ENCODE measurements around the gene CYP17A1.
A peak's percentile ranks its signal among the peaks of the same experiment; 100 is the strongest.

Gene CYP17A1

GRCh38 chr10:102869258-102870198 is 32.3 kb upstream of the CYP17A1 start, which contains the start of gene AS3MT:
TSS of gene AS3MT (plus strand) at chr10:102869470. CDS start at chr10:102869593, 123 bp downstream.
- H3K4me1 ChIP-seq, result no peaks in the 10 kb centered on the region
- TF ChIP-seq, protein P1, sequence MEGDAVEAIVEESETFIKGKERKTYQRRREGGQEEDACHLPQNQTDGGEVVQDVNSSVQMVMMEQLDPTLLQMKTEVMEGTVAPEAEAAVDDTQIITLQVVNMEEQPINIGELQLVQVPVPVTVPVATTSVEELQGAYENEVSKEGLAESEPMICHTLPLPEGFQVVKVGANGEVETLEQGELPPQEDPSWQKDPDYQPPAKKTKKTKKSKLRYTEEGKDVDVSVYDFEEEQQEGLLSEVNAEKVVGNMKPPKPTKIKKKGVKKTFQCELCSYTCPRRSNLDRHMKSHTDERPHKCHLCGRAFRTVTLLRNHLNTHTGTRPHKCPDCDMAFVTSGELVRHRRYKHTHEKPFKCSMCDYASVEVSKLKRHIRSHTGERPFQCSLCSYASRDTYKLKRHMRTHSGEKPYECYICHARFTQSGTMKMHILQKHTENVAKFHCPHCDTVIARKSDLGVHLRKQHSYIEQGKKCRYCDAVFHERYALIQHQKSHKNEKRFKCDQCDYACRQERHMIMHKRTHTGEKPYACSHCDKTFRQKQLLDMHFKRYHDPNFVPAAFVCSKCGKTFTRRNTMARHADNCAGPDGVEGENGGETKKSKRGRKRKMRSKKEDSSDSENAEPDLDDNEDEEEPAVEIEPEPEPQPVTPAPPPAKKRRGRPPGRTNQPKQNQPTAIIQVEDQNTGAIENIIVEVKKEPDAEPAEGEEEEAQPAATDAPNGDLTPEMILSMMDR (IDR thresholded peaks at IDR 0.05; ENCODE audit: low read depth, low read length), result no peak
- H3K4me3 ChIP-seq (ENCODE audit: low read depth, low read length), result peak within 1 kb of the TSS; percentile 62
- no peaks in the 10 kb centered on the region for H3K36me3 ChIP-seq
- no peaks in the 10 kb centered on the region for H3K9me3 ChIP-seq
- H3K27me3 ChIP-seq, result no peaks in the 10 kb centered on the region
- DNase-seq, result peak; percentile 85

DNA sequence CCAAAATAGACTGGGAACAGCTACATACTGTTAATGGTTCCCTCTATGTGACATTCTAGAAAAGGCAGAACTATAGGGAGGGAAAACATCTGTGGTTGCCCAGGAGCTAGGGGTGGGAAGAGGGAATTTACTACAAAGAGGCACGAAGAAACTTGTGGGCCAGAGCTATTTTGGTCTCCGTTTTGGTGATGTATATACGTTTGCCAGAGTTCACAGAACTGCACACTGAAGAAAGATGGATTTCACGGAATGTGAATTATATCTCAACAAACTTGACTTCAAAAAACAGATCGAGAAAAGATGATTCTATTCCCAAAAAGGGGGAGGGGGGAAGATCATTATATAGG is 31.7 kb upstream of the CYP17A1 start:
- no peaks in the 10 kb centered on the region for H3K4me1 ChIP-seq
- no peaks in the 10 kb centered on the region for H3K27me3 ChIP-seq
- no peaks in the 10 kb centered on the region for H3K36me3 ChIP-seq
- TF ChIP-seq, protein P1 (IDR thresholded peaks at IDR 0.05; ENCODE audit: low read depth, low read length), result no peak
- no peaks in the 10 kb centered on the region for H3K9me3 ChIP-seq
- H3K4me3 ChIP-seq (ENCODE audit: low read depth, low read length), result peak overlapping the region; percentile 62
- DNase-seq, result no peak

DNA sequence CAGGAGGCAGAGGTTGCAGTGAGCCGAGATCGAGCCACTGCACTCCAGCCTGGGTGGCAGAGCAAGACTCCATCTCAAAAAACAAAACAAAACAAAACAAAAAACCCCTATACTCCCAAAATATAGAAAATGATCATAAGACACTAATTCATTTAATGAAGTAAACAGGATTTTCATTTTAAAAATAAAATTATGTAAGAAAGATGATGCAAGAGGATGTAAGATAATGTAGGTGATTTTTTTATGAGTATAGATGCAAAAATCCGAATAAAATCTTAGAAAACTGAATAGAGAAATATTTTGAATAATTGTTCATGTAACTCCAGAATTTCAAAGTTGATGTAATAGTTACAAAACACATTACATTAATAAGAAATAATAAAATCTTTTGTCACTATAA is 28.4 kb upstream of the CYP17A1 start:
- H3K4me3 ChIP-seq (ENCODE audit: low read depth, low read length), result no peak overlapping the region
- H3K4me1 ChIP-seq, result no peaks in the 10 kb centered on the region
- TF ChIP-seq, protein P1 (IDR thresholded peaks at IDR 0.05; ENCODE audit: low read depth, low read length), result no peak
- H3K9me3 ChIP-seq, result no peaks in the 10 kb centered on the region
- no peak for DNase-seq
- H3K27me3 ChIP-seq, result no peaks in the 10 kb centered on the region
- H3K36me3 ChIP-seq, result no peaks in the 10 kb centered on the region

GRCh38 chr10:102863660-102864059 is 26.4 kb upstream of the CYP17A1 start:
- no peak for DNase-seq
- TF ChIP-seq, protein P1 (IDR thresholded peaks at IDR 0.05; ENCODE audit: low read depth, low read length), result no peak
- H3K9me3 ChIP-seq, result no peaks in the 10 kb centered on the region
- no peak overlapping the region for H3K4me3 ChIP-seq (ENCODE audit: low read depth, low read length)
- no peaks in the 10 kb centered on the region for H3K27me3 ChIP-seq
- no peaks in the 10 kb centered on the region for H3K36me3 ChIP-seq
- no peaks in the 10 kb centered on the region for H3K4me1 ChIP-seq

GRCh38 chr10:102859911-102860310 is 22.7 kb upstream of the CYP17A1 start:
- no peaks in the 10 kb centered on the region for H3K9me3 ChIP-seq

More at GRCh38 chr10:102859911-102860310, 22.7 kb upstream of the CYP17A1 start:
- Histone ChIP-seq H3K4me1 (peaks cover 8% of the 10 kb centered on the region), H3K36me3 (no peaks in the 10 kb centered on the region), H3K4me3 (ENCODE audit: low read depth, low read length) (no peak overlapping the region), H3K27me3 (no peaks in the 10 kb centered on the region)
- no peak for DNase-seq
- TF ChIP-seq, protein P1 (IDR thresholded peaks at IDR 0.05; ENCODE audit: low read depth, low read length), result no peak
